Measurements from ENCODE around the gene CACNA1S. TPM values are rescaled to one million over a fixed set of nuclear protein-coding genes. Genes with fewer than 3 reads are reported as not detected.

The CACNA1S gene
- total RNA-seq, 1 donor from 2014 or later: not detected

DNA sequence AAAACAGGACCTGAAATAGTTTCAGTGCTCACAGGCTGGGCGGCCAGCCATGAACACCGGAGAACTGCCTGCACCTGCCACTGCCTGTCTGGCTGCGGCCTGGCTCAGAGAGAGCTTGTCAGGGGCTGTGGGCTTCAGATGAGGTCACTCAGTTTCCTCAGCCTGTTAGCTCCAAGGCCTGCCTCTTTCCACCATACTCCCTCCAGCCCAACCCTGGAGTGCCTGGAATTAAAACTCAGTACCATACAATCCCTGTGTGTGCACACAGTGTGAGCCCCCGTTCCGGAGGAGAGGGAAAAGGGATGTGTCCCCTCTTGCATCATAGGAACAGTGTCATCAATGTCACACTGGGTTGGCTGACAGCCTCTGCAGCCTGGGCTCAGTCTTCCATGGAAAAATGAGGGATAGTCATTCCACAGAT lies 16.2 kb downstream of the CACNA1S start:
- intact Hi-C loops (cut with micrococcal nuclease): no loop called here

GRCh38 chr1:201095581-201095980 lies 16.6 kb downstream of the CACNA1S start:
- intact Hi-C loops (cut with micrococcal nuclease): no loop called here

GRCh38 chr1:201094832-201095231 lies 17.4 kb downstream of the CACNA1S start:
- intact Hi-C loops (cut with micrococcal nuclease): no loop called here

DNA sequence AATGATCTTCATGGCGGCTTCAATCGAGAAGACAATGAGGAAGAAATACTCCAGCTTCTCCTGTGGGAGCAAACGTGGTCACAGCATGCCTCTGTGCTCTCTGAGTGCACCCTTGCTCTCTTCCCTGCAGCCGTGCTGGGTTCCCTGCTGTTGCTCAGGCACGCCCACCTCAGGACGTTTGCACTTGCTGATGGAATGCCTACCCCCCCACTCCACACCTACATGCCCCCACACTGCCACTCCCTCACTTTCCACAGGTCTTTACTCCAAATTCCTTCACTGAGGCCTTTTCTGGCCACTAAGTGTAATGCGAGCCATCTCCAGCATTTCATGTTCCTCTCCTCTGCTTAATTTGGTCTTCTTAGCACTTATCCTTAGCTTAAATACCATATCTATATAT lies 18.3 kb downstream of the CACNA1S start:
- intact Hi-C loops (cut with micrococcal nuclease): no loop called here

DNA sequence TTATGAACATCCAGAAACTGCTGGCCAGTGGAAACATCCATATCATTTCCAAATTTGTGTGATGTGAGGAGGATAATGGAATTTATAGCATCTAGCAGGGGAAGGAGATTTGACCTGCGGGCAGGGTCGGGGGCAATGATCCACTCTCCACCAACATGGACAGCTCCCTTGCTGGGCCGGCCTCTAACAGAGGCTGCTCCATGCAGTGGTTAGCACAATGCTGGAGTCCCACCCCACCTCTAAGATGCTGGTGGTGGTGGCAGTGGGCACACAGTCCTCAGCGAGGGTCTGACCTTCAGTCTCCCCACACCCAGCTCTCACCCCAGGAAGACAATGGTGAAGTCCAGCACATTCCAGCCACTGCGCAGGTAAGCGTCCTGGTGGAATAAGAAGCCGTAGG lies 18.7 kb downstream of the CACNA1S start:
- intact Hi-C loops (cut with micrococcal nuclease): no loop called here

- intact Hi-C loops (cut with micrococcal nuclease): no loop called here
Measured at GRCh38 chr1:201092738-201093137, 19.5 kb downstream of the CACNA1S start.

DNA sequence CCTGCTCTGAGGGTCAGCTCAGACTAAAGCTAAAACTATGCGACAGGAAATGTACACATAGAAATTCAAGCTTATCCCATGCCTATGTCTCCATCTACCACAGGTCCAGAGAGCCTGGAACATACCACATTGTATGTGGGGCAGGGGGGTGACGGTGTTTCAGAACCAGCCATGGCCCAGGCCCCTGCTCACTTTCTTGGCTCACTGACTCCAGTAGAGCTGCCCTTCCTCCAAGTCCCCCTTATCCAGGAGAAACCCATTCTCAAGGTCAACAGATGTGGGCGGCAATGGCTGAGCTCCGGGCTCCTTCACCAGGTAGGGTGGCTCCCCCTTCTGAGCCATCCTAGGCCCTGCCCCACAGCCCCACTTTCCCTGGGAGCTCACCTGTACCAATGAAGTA lies 21.0 kb downstream of the CACNA1S start:
- intact Hi-C loops (cut with micrococcal nuclease): no loop called here

- intact Hi-C loops (cut with micrococcal nuclease): no loop called here
Measured at GRCh38 chr1:201090541-201090940, 21.7 kb downstream of the CACNA1S start.

GRCh38 chr1:201089596-201089995 lies 22.6 kb downstream of the CACNA1S start:
- intact Hi-C loops (cut with micrococcal nuclease): no loop called here

- intact Hi-C loops (cut with micrococcal nuclease): no loop called here
Measured at GRCh38 chr1:201088901-201089525, 23.2 kb downstream of the CACNA1S start.

- intact Hi-C loops (cut with micrococcal nuclease): no loop called here
Measured at GRCh38 chr1:201088395-201088794, 23.8 kb downstream of the CACNA1S start.

GRCh38 chr1:201085902-201086735 lies 26.1 kb downstream of the CACNA1S start:
- intact Hi-C loops (cut with micrococcal nuclease): loop anchor here (1.0 kb wide), 2 partner anchors 28 to 137 kb away; no protein-coding TSS in a partner anchor

DNA sequence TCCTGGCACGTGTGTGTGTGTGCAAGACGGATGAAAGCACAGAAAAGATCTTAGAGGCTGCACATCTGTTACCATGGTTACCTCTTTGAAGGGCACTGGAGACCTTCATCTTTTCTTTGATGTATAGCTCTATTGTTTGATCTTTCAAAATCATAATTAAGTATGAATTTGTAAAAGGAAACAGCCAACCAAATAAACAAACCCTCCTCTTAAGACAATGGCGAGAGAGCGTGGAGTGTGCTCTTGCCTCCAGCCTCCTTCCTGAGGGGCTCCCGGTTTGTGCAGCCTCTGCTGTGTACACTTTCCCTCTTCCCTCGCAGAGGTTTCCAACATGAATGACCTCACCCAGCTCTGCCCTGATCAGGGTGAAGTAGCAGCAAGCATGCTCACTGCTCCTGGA lies 27.9 kb downstream of the CACNA1S start:
- intact Hi-C loops (cut with micrococcal nuclease): no loop called here

DNA sequence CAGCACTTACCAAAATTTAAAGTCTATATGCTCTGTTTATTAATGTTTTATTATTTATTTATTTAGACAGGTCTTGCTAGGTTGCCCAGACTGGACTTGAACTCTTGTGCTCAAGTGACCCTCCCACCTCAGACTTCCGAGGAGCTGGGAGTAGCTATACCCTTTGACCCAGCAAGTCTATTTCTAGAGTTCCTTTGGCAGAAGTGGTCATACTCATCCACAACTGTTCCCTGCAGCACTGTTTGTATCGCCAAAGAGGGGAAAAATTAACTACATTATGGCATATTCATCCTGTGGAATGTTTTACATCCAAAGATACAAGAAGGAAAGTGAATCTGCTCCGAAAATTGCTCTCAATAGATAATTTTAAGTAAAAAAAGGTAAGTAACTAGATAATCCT lies 28.5 kb downstream of the CACNA1S start:
- intact Hi-C loops (cut with micrococcal nuclease): no loop called here

DNA sequence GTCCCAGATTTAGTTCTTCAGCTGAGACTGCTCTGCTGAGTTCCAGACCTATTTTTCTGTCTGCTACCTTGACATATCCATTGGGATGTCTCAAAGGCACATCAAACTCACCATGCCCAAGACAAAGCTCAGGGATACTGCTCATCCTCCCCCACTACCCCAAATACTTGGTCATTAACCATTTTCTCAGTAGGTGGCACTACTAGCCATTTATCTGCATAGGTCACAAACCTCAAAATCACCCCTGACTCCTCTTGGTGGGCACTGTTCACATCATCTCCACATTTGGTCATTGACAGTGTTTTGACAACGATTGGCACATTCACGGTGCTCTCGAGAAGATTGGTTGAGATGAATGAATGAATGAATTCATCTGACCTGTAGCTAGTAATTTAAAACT lies 32.1 kb downstream of the CACNA1S start:
- intact Hi-C loops (cut with micrococcal nuclease): no loop called here

DNA sequence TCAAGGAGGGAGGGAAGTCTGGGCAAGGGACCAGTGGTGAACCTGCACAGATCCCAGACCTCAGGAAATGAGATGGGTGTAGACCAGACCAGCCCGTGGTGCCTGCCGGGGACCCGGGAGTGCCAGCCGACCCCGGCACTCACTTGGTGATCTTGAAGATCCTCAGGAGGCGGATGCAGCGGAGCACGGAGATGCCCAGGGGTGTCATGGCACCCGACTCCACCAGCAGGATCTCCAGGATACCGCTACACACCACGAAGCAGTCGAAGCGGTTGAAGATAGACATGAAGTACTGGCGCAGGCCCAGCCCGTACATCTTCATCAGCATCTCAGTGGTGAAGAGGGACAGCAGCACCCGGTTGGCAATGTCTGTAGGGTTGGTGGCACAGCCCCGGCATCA lies 34.5 kb downstream of the CACNA1S start:
- intact Hi-C loops (cut with micrococcal nuclease): no loop called here

GRCh38 chr1:201077116-201077515 lies 35.1 kb downstream of the CACNA1S start:
- intact Hi-C loops (cut with micrococcal nuclease): no loop called here

DNA sequence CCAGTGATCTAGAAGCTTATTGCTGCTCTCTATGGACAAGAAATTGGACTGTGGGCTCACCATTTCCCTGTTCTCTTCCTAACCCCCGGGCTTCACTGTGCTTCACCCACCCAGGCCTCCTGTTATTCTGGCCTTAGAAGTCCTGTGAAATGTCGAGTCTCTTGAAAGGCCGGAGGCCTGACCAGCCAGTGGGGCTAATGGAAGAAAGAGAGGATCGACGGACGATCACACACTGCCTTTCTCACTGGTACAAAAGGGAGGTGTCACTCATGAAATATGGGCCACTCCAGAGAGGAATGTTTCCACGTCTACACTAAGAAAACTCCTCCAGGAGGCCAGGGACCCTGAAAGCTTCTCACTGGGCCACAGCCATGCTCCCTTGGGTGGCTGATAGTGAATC lies 36.1 kb downstream of the CACNA1S start:
- intact Hi-C loops (cut with micrococcal nuclease): no loop called here

GRCh38 chr1:201074018-201074417 lies 38.2 kb downstream of the CACNA1S start:
- intact Hi-C loops (cut with micrococcal nuclease): no loop called here

DNA sequence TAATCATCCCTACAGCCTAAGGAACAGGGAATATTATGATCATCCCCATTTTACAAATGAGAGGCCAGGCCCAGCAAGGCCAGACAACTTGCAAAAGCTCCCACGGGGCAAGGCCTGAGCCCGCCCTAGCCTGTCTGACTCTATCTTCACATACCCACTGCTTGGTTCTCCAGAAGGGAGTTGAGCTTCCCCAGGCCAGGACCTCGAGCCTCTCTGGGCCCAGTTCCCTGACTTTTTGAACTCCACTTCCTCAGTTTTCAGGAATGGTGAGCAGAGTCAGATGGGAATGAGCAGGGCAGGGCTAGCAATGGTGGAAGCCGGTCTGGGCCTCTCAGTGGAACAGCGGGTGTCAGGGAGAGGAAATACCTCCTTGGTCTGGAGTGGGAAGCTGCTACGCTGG lies 39.3 kb downstream of the CACNA1S start:
- intact Hi-C loops (cut with micrococcal nuclease): no loop called here

- intact Hi-C loops (cut with micrococcal nuclease): no loop called here
Measured at GRCh38 chr1:201072149-201072548, 40.1 kb downstream of the CACNA1S start.

DNA sequence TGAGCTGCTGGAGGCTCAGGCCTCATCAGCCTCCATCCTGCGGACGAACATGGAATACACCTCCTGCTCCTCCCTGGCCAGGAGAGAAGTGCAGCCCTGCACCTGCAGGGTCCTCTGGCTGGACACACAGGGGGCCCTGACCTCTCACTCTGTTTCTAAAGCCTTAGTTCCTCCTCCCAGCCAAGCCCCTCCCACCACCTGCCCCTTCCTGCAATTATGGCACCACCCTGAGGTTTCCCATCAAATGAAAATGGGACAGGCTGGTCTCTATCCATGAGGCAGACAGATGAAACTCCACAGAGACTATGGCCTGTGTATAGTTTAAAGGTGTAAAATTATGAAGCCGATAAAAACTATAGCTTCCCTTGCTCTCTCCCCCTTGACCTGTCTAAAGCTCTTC lies 42.6 kb downstream of the CACNA1S start:
- intact Hi-C loops (cut with micrococcal nuclease): no loop called here

DNA sequence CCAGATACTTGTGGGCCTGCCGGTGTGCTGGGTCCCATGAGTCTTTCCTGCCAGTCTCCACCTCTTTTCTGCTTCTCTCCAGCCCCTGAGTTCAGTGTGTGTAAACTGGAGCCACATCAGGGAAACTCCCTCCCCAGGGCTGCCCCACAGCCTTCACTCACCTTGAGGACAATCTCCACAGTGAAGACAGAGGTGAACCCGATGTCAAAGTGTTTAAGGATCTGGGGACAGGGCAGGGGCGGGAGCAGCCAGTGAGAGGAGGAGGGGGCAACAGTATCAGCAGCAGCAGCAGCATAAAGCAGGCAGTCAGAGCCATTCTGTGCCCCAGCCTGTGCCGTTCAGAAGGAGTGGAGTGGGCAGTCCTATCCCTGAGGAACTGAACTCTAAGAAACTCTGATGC lies 43.2 kb downstream of the CACNA1S start:
- intact Hi-C loops (cut with micrococcal nuclease): no loop called here
